Adrenal gland (tissue), 5 donors: ENCODE measurements around the gene TNS2.

Experiments used
- CTCF ChIP-seq, 6 experiments: fragments of 450-650 bp in 4 of 6; fragments of 200-600 bp in 2 of 6; sonication (generic) in 1 of 6; IDR thresholded peaks; 1 replicate in 5 of 6; 2 replicates in 1 of 6; pipeline versions ENCODE4 v1.5.1 to v1.8.0; 2016 to 2021; ENCODE audit warnings: antibody characterized with exemption in 6 of 6, mild to moderate bottlenecking in 2 of 6, moderate library complexity in 1 of 6
- POLR2A ChIP-seq, 2 donors: fragments of 450-650 bp; IDR thresholded peaks; one replicate each; pipeline ENCODE4 v1.6.1; 2017; ENCODE audit warnings: antibody characterized with exemption in 2 of 2, mild to moderate bottlenecking in 2 of 2, moderate library complexity in 1 of 2
- donor health status: DM: no; HTN: no; CAD: no.

- TF ChIP-seq CTCF (IDR thresholded peaks at IDR 0.05) (no peak), POLR2A (IDR thresholded peaks at IDR 0.05) (no peak)
Observed at GRCh38 chr12:53113136-53113705, 63.4 kb downstream of the TNS2 start.
